Measurements from ENCODE around the gene DPH3. TPM values are rescaled to one million over a fixed set of nuclear protein-coding genes. Genes with fewer than 3 reads are reported as not detected.

The DPH3 gene
- total and polyA plus RNA-seq, 8 donors = 4.1 to 8.8 (median 6.8) TPM

DNA sequence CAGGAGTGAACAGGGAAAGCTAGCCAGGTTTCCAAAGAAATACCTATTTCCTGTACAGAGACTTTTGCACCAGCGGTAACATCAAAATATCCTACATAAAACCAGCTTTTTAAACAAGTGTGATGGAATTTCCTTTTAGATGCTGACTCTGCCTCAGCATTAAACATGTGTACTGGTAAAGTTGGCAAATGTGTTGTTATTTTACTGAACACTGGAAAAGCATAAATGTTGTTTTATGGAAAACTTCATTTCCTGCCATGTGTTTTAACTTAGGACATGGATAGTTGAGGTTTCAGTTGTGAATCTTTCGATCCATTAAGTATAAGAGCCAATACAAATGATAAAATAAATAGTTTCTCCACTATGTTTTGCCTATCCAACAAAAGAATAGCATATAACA is 15.9 kb upstream of the DPH3 start:
- ATAC-seq = no peak
- TF ChIP-seq, protein P1, sequence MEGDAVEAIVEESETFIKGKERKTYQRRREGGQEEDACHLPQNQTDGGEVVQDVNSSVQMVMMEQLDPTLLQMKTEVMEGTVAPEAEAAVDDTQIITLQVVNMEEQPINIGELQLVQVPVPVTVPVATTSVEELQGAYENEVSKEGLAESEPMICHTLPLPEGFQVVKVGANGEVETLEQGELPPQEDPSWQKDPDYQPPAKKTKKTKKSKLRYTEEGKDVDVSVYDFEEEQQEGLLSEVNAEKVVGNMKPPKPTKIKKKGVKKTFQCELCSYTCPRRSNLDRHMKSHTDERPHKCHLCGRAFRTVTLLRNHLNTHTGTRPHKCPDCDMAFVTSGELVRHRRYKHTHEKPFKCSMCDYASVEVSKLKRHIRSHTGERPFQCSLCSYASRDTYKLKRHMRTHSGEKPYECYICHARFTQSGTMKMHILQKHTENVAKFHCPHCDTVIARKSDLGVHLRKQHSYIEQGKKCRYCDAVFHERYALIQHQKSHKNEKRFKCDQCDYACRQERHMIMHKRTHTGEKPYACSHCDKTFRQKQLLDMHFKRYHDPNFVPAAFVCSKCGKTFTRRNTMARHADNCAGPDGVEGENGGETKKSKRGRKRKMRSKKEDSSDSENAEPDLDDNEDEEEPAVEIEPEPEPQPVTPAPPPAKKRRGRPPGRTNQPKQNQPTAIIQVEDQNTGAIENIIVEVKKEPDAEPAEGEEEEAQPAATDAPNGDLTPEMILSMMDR (IDR thresholded peaks at IDR 0.05) = no peak

DNA sequence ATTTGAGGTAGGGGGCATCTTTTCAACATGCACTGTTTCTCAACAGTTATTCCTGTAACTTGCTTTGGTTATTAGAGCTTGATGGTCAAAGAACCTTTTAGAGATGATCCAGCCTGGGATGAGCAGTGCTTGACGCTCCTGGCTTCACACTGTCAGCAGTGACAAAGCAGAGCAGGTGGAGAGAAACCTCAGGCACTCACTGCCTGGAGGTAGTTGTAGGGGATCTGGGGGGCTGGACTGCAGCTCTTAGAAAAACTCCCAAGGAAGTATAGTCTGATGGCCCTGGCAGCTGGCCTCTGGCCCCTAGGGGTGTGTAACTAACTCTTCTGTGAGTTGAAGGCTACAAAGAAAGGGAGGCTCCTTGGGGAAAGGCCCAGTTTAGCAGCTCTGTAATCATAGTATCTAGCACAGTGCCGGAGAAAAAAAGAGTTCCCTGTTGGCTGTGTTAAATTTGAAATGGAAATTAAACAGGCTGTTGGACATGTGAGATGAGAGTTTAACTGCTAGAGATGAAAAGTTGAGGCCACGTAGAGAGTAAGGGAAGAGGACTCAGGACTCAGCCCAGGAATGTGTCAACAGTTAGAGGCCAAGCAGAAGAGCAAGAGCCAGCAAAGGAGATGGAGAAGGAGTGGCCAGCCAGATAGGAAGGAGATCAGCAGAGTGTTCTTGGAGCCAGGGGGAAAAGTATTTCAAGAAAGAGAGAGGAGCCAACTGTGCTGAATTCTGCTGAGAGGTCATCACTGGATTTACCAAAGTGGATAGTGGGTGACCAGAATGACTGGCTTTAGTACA is 14.5 kb upstream of the DPH3 start:
- FAIRE-seq = no peak
- DNase-seq = no peak
- no peaks in the 10 kb centered on the region for H3K9me3 ChIP-seq
- ATAC-seq = no peak
- no peak overlapping the region for H3K4me3 ChIP-seq
- no peak overlapping the region for H3K27ac ChIP-seq
- no peaks in the 10 kb centered on the region for H3K36me3 ChIP-seq
- no peaks in the 10 kb centered on the region for H3K4me1 ChIP-seq
- TF ChIP-seq, protein P1 (IDR thresholded peaks at IDR 0.05) = no peak
- H3K27me3 ChIP-seq = no peaks in the 10 kb centered on the region
- 89 to 94% methylated on average over 3 of the region's 3 CpGs for WGBS, 2 donors
- intact Hi-C loops (cut with DNase I) = no loop called here

More for the DNA sequence above, 15.9 kb upstream of the DPH3 start:
- FAIRE-seq (no peak), DNase-seq (no peak)
- Histone ChIP-seq H3K4me1 (no peaks in the 10 kb centered on the region), H3K27me3 (no peaks in the 10 kb centered on the region), H3K4me3 (no peak overlapping the region), H3K36me3 (no peaks in the 10 kb centered on the region), H3K9me3 (no peaks in the 10 kb centered on the region), H3K27ac (no peak overlapping the region)
- 94% methylated on average over 2 of the region's 2 CpGs for WGBS, 2 donors
- intact Hi-C loops (cut with DNase I) = loop anchor here in 1 of 3 donors (10.0 kb wide), 1 partner anchor 274 kb away; no protein-coding TSS in a partner anchor

DNA sequence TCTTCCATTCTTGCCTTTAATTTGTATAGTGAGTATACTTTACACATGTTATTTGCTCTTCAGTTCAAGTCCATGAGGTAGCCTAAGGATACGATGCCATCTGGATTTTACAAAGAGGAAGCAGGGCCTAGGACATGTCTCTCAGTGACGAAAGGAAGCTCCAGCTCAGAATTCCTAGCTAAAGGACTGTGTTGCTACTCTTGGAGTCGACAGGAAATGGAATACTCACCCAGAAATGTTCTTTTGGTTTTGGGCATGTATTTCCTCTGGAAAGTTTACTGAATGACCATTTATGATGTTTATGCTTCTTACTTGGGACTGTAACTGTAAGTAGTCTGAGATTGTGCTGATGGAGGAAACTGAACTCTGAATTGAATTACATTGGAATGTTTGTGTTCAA is 12.7 kb upstream of the DPH3 start:
- Histone ChIP-seq H3K27ac (no peak overlapping the region), H3K4me1 (no peaks in the 10 kb centered on the region), H3K4me3 (no peak overlapping the region), H3K36me3 (peaks cover 0 to 1% (median 0%) of the 10 kb centered on the region in 3 donors), H3K9me3 (no peaks in the 10 kb centered on the region), H3K27me3 (no peaks in the 10 kb centered on the region)
- 88% methylated on average over 3 of the region's 3 CpGs for WGBS, 2 donors
- no peak for FAIRE-seq
- DNase-seq = no peak
- intact Hi-C loops (cut with DNase I) = no loop called here
- TF ChIP-seq, protein P1 (IDR thresholded peaks at IDR 0.05) = no peak
- ATAC-seq = no peak

DNA sequence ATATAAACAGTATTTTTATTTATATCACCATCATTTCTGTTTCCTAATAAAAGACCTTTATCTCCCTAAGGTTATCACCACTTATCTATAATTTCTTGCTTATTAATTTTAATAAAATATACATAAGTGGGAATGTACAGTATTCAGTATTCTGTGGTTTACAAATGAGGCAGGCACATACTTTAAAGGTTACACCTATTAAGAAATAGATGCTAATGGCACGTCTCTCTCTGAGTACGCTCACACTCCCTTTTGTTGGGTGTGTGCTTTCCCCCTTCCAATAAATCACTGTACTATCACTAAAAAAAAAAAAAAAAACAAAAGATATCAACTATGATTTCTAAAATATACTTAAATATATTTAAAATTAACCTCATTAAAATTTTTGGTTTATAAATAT is 9.1 kb upstream of the DPH3 start:
- peaks cover 0 to 17% (median 4%) of the 10 kb centered on the region in 3 donors for H3K36me3 ChIP-seq
- intact Hi-C loops (cut with DNase I) = loop anchor here in 1 of 3 donors (5.0 kb wide), 1 partner anchor 273 kb away; no protein-coding TSS in a partner anchor
- WGBS, 2 donors = 97% methylated on average over 2 of the region's 2 CpGs
- no peak for DNase-seq
- H3K4me3 ChIP-seq = no peak overlapping the region
- no peak overlapping the region for H3K27ac ChIP-seq
- no peaks in the 10 kb centered on the region for H3K9me3 ChIP-seq
- peak; percentile 9 for FAIRE-seq
- TF ChIP-seq, protein P1 (IDR thresholded peaks at IDR 0.05) = no peak
- H3K27me3 ChIP-seq = no peaks in the 10 kb centered on the region
- ATAC-seq = no peak
- no peaks in the 10 kb centered on the region for H3K4me1 ChIP-seq

DNA sequence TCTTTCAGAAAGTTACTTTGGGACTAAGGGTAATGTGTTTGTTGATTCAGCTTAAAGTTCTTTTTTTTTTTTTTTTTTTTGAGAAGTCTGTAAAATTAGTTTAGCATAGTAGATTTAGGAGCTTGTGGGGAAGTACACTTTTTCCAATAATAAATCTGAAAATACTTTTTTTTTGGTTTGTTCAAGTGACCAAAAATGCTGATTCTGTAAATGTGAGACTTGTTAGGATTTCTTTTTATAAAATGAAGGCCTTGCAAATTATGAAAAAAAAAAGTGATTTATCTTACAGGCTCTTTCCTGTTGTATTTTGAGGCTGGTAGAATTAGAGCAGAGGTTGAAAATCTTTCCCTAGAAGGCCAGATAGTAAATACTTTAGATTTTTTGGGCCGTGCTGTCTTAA is 7.8 kb upstream of the DPH3 start:
- intact Hi-C loops (cut with DNase I) = loop anchor here in 1 of 3 donors (5.0 kb wide), 1 partner anchor 275 kb away; no protein-coding TSS in a partner anchor
- WGBS, 2 donors = 79 to 86% methylated on average over 1 of the region's 1 CpG
- ATAC-seq (no peak), DNase-seq (no peak), FAIRE-seq (no peak)
- H3K9me3 ChIP-seq = no peaks in the 10 kb centered on the region
- peaks cover 0 to 6% (median 0%) of the 10 kb centered on the region in 3 donors for H3K4me1 ChIP-seq
- no peak overlapping the region for H3K27ac ChIP-seq
- no peaks in the 10 kb centered on the region for H3K27me3 ChIP-seq
- no peak overlapping the region for H3K4me3 ChIP-seq
- peaks cover 0 to 17% (median 4%) of the 10 kb centered on the region in 3 donors for H3K36me3 ChIP-seq
- TF ChIP-seq, protein P1 (IDR thresholded peaks at IDR 0.05) = no peak

Data from pancreas (tissue), 10 donors.